ENCODE data around the gene TSPAN10.

TSPAN10 gene

GRCh38 chr17:81690549-81690948, 53.6 kb downstream of the TSPAN10 start:
- no peak for DNase-seq

DNA sequence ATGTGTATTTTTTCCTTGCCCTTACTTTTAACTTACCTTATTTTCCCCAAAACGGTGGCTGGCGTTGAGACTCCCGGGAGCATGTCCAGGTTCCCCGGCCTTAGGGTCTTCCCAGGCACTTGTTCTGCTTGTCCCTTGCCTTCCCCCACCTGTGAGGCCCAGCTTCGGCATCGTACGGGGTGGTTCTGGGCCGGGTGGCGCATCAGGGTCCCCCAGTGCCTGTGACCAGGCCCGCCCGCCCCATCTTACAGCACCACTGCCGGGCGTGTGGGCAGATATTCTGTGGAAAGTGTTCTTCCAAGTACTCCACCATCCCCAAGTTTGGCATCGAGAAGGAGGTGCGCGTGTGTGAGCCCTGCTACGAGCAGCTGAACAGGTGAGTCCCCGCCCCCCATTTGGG, 54.2 kb downstream of the TSPAN10 start:
- DNase-seq, result no peak

- DNase-seq, result no peak
These were observed 54.6 kb downstream of the TSPAN10 start for GRCh38 chr17:81691608-81692007.

- DNase-seq, result no peak
These were observed 56.7 kb downstream of the TSPAN10 start for GRCh38 chr17:81693509-81694210.

- DNase-seq, result no peak
These were observed 57.8 kb downstream of the TSPAN10 start for GRCh38 chr17:81694810-81695209.

- no peak for DNase-seq
These were observed 58.2 kb downstream of the TSPAN10 start for GRCh38 chr17:81695211-81695610.

GRCh38 chr17:81695801-81696200, 58.8 kb downstream of the TSPAN10 start:
- no peak for DNase-seq

DNA sequence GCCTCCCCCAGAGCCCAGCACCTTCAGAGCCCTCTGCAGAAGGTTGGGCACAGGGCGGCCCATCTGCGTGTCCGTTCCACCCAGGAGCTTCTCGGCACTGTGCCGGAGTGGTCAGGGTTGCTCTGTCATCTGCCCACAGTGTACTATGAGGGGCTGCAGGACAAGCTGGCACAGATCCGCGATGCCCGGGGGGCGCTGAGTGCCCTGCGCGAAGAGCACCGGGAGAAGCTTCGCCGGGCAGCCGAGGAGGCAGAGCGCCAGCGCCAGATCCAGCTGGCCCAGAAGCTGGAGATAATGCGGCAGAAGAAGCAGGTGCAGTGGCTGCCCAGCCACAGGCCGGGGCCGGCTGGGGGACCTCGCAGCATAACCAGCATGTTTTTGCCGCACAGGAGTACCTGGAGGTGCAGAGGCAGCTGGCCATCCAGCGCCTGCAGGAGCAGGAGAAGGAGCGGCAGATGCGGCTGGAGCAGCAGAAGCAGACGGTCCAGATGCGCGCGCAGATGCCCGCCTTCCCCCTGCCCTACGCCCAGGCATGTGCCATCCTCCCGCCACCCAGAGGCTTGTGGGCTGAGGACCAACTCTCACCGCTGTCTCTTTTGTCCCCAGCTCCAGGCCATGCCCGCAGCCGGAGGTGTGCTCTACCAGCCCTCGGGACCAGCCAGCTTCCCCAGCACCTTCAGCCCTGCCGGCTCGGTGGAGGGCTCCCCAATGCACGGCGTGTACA, 59.4 kb downstream of the TSPAN10 start:
- no peak for DNase-seq

DNA sequence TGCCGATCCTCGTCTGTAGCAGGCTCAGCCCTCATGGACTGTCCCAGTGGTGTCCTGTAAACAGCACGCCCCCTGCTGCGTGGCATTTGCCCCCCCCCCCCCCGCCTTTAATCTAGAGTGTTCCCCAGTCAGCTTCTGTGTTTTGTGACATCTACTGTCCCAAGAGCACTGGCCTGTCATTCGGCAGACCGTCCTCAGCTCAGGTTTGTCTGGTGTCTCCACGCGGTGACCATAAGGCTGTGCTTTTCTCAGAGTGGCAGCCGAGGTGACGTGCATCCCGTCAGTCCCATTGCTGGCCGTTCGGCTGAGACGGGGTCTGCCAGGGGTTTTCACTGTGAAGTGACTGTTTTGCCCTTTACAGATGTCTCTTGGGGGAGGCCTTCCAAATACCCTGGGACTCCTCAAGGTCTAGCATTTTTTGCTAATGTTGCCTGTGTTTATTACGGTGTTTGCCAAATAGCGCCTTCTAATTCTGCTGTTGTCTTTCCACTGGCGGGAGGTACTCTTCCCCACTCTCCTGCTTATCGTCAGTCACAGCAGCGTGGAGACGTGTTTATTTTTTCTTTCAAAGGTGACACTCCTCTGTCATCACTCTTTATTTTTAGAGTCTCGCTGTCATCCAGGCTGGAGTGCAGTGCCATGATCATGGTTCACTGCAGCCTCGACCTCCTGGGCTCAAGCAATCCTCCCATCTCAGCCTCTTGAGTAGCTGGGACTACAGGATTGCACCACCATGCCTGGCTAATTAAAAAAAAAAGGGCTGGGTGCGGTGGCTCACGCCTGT, 60.5 kb downstream of the TSPAN10 start:
- DNase-seq, result no peak
